NCI-H2227 (cell line): Measurements from ENCODE around the gene WASF2.
"Not testable (repeated sequence)": the region's sequence is repeated elsewhere in the genome, so short reads cannot be mapped to it uniquely, and the experiment has no call there.

Source experiments
- DNase-seq: peaks from one replicate; lab custom pipeline; 2025; ENCODE audit not compliant: unreplicated experiment; lab: John Stamatoyannopoulos, UW

Gene WASF2

GRCh38 chr1:27400082-27400962, 89.6 kb downstream of the WASF2 start:
- DNase-seq, result peak; percentile 39

GRCh38 chr1:27399251-27400025, 90.5 kb downstream of the WASF2 start:
- DNase-seq, result peak; percentile 89

- DNase-seq, result no peak
These were observed 91.4 kb downstream of the WASF2 start for GRCh38 chr1:27398405-27399149.

- no peak for DNase-seq
These were observed 92.2 kb downstream of the WASF2 start for GRCh38 chr1:27397749-27398148.

- no peak for DNase-seq
These were observed 92.9 kb downstream of the WASF2 start for GRCh38 chr1:27397110-27397509.

- peak; percentile 82 for DNase-seq
These were observed 94.3 kb downstream of the WASF2 start for GRCh38 chr1:27395441-27396195.

- DNase-seq, result no peak
These were observed 95.0 kb downstream of the WASF2 start for GRCh38 chr1:27394925-27395324.

- no peak for DNase-seq
These were observed 95.7 kb downstream of the WASF2 start for GRCh38 chr1:27394282-27394658.

- DNase-seq, result no peak
These were observed 96.2 kb downstream of the WASF2 start for GRCh38 chr1:27393641-27394281.

- DNase-seq, result peak; percentile 57
These were observed 97.0 kb downstream of the WASF2 start for GRCh38 chr1:27392778-27393635.

- DNase-seq, result peak; percentile 97
These were observed 97.7 kb downstream of the WASF2 start, which contains the start of gene GPR3 for GRCh38 chr1:27392096-27392777. TSS of gene GPR3 (plus strand) at chr1:27392622. CDS start at chr1:27393799, 1,177 bp downstream.

- DNase-seq, result peak; percentile 79
These were observed 98.4 kb downstream of the WASF2 start for GRCh38 chr1:27391511-27392095.

- peak; percentile 68 for DNase-seq
These were observed 101.5 kb downstream of the WASF2 start for GRCh38 chr1:27388337-27389005.

- DNase-seq, result not testable (repeated sequence)
These were observed 105.2 kb downstream of the WASF2 start for GRCh38 chr1:27384797-27385196.

- no peak for DNase-seq
These were observed 106.3 kb downstream of the WASF2 start for GRCh38 chr1:27383661-27384060.

GRCh38 chr1:27383039-27383605, 106.8 kb downstream of the WASF2 start, which contains the start of gene CD164L2:
TSS of gene CD164L2 (minus strand) at chr1:27383333. CDS start at chr1:27383239, 94 bp downstream.
- DNase-seq, result no peak
